HG03097 (cell line): ENCODE data around the gene GNAI2.
"Not testable (repeated sequence)": the region's sequence is repeated elsewhere in the genome, so short reads cannot be mapped to it uniquely, and the experiment has no call there.

Source experiments
- ATAC-seq: cut with Tn5 transposase; IDR thresholded peaks from one replicate; pipeline ENCODE4 v1.9.1; 2021; ENCODE audit not compliant: unreplicated experiment, low FRiP score

GNAI2 gene

GRCh38 chr3:50272911-50273688 is 37.1 kb downstream of the GNAI2 start:
- peak; percentile 81 for ATAC-seq

- ATAC-seq = no peak
Observed at GRCh38 chr3:50273689-50274065, 37.7 kb downstream of the GNAI2 start.

- no peak for ATAC-seq
Observed at GRCh38 chr3:50274371-50275104, 38.5 kb downstream of the GNAI2 start.

- ATAC-seq = no peak
Observed at GRCh38 chr3:50275141-50275995, 39.4 kb downstream of the GNAI2 start.

- no peak for ATAC-seq
Observed at GRCh38 chr3:50275996-50276761, 40.2 kb downstream of the GNAI2 start.

GRCh38 chr3:50276762-50277101 is 40.7 kb downstream of the GNAI2 start:
- no peak for ATAC-seq

- no peak for ATAC-seq
Observed at GRCh38 chr3:50278123-50278879, 42.3 kb downstream of the GNAI2 start.

- ATAC-seq = no peak
Observed at GRCh38 chr3:50278880-50279224, 42.8 kb downstream of the GNAI2 start, which contains the start of gene LSMEM2. LSMEM2 (plus strand) TSS chr3:50279087; CDS start chr3:50279114, 27 bp downstream.

- no peak for ATAC-seq
Observed at GRCh38 chr3:50279255-50280016, 43.4 kb downstream of the GNAI2 start.

- not testable (repeated sequence) for ATAC-seq
Observed at GRCh38 chr3:50284121-50284520, 48.1 kb downstream of the GNAI2 start.

- ATAC-seq = no peak
Observed at GRCh38 chr3:50286322-50287227, 50.6 kb downstream of the GNAI2 start.

GRCh38 chr3:50287262-50287661 is 51.3 kb downstream of the GNAI2 start:
- ATAC-seq = no peak

- no peak for ATAC-seq
Observed at GRCh38 chr3:50288387-50289007, 52.5 kb downstream of the GNAI2 start.

GRCh38 chr3:50289130-50289529 is 53.1 kb downstream of the GNAI2 start:
- ATAC-seq = no peak

GRCh38 chr3:50290161-50290641 is 54.2 kb downstream of the GNAI2 start:
- ATAC-seq = no peak

- ATAC-seq = peak; percentile 81
Observed at GRCh38 chr3:50292159-50293078, 56.4 kb downstream of the GNAI2 start, which contains the start of gene IFRD2. IFRD2 (minus strand) TSS chr3:50292429; CDS start chr3:50292274, 155 bp downstream.
